Stimulated activated CD8-positive, alpha-beta memory T cell treated with anti-CD3 and anti-CD28 coated beads, Interleukin-4, amount 100 ng/mL, for 48 hours (primary cell): ENCODE results near the gene CNST.
"Not testable (repeated sequence)": the region's sequence is repeated elsewhere in the genome, so short reads cannot be mapped to it uniquely, and the experiment has no call there.

Source experiments
- DNase-seq: peaks from one replicate; pipeline ENCODE4 v3.0.0-alpha.2; 2020

Gene CNST

DNA sequence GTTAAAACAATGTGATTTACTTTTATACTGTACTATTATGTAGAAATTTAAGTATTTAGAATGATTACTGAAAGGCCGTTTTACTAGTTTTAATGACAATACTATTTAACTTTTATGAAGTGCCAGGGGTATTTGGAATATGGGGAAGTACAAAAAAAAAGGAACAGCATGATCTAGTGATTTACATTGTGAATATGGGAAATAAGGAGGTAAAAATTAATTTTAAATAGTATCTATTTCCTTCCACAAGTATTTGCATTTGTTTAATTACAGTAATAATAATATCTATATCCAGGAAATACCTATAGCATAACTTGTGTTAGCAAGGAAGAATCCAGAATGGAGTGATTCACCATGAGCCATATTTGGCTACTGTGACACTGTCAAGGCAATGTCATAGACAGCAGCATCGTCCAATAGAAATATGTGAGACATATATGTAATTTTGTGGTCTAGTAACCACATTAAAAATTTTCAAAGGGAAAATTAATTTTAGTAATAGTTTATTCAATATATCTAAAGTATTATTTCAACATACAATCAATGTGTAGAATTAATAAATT lies 22.0 kb downstream of the CNST start:
- DNase-seq: no peak

DNA sequence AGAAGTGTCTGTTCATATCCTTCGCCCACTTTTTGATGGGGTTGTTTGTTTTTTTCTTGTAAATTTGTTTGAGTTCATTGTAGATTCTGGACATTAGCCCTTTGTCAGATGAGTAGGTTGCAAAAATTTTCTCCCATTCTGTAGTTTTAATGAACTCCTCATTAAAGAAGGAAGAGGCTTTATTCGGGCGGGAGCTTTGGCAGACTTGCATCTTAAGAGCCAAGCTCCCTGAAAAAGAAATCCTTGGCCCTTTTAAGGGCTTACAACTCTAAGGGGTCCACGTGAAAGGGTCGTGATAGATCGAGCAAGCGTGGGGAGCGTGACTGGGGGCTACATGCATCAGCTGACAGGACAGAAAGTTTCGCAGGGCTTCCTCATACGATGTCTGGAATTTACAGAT lies 23.7 kb downstream of the CNST start:
- not testable (repeated sequence) for DNase-seq

DNA sequence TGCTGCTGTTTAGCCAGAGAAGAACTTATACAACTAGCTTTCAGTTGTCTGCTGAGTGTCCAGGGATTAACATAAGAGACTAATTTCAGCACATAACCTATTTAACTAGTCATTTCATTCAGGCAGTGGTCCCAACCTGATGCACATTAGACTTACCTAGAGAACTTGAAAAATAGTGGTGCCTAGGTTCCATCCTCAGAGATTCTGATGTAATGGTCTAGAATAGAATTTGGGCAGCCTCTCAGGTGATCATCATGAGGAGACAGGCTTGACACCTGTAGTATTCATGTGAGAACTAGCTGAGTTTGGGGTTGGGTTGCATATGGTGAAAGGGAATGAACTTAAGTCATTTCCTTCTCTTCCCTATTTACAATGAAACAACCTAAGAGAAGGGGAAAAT lies 24.8 kb downstream of the CNST start:
- DNase-seq: no peak

DNA sequence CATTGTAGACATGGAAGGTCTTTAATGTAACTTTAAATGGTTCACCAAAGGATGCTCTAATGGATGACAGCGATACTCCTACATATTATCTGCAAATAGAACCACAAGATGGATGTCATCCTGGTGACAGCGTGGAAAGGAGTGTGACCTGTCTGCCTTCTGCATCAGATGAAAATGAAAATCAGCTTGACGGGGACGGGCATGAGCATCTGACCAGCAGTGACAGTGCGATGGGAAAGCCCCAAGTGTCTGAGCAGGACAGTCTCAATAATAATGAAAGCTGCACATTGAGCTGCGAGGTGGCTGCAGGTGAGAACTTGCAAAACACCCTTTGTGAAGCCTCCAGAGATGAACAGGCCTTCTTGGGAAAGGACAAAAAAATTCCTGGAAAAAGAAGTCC lies 25.2 kb downstream of the CNST start:
- DNase-seq: peak; percentile 40

DNA sequence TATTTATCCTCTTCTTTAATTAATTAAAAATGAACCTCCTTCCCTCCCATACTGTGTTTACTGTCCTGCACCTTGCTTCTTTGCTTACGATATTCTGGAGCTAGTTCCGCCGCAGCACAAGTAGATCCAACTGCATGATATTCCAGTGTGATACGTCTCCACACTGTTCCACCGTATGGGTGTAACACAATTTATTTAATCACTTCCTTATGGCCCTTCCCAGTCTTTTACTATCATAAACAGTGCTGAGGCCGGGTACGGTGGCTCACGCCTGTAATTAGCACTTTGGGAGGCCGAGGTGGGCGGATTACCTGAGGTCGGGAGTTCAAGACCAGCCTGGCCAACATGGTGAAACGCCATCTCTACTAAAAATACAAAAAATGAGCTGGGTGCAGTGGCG lies 25.7 kb downstream of the CNST start:
- DNase-seq: no peak

DNA sequence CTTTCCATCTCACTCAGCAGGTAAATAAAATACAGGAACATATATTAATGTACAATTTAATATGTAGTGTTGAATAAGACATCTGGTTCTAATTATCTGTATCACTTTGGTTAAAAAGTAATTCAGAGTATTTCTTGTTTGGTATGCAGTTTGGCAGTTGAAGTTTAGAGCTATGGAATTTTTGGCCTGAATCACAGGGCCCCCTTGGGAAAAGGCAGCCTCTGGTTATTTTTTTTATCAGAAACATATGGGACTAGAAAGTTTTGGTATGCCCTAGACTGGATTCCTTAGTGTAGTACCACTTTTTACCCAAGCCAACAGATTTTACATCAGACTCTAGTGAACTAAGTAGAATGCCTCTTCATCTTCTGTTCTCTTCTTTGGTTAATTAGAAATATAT lies 26.4 kb downstream of the CNST start:
- DNase-seq: no peak

DNA sequence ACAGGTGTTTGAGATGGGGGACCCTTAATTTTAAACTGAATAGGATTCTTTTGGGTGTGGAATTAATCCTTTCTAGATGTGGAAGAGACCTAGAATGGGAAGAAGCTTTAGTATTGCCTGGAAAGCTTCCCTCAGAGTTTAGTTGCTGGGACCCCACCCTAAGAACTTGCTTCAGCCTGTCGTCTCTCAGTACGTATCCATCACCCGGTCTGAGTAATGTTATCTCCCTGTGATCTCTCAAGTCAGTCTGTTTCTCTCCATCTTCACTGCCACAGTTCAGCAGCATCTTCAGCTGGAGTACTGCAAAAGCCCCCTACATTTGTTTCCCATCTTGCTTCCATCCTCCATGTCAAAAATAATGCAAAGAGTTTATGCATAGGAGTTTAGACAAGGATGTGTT lies 28.9 kb downstream of the CNST start:
- no peak for DNase-seq

DNA sequence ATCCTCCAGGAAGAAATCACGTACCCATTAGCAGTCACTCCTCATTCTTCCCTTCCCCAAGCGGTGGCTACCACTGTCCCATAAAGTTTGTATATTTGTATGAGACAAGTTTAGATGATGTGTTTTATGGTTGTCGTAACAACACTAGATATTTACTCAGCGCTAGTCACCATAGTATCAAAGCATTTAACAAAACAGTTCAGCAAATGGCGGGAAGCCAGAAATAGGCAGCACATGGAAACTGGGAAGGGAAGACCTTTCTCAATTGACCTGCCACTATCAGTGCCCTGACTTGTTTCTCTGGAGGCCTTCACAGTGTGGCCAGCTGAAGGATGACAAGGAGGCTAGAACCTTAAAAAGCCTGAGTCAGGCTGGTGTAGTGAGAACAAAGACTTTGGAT lies 31.1 kb downstream of the CNST start:
- no peak for DNase-seq

DNA sequence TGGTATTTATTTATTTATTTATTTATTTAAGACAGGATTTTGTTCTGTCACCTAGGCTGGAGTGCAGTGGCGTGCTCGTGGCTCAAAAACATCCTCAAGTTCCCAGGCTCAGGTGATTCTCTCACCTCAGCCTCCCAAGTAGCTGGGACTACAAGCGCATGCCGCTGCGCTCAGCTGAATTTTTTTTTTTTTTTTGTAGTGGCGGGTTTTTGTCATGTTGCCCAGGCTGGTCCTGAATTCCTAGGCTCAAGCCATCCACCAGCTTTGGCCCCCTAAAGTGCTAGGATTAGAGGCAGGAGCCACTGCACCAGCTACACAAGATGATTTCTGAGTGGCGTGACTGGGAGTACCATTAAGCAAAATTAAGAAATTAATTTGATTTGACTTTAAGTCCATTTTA lies 31.7 kb downstream of the CNST start:
- no peak for DNase-seq

DNA sequence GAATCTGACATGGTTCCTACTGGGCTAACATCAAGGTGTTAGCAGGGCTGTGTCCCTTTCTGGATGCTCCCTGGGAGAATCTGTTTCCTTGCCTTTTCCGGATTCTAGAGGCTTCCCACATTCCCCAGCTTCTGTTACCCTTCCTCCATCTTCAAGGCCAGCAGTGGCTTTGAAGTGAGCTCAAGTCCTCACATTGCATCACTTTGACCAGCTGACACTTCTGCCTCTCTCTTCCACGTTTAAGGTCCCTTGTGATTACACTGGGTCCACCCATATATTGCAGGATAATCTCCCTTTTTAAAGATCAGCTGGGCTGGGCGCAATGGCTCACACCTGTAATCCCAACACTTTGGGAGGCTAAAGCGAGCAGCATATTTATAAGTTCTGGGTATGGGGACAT lies 33.1 kb downstream of the CNST start:
- no peak for DNase-seq

DNA sequence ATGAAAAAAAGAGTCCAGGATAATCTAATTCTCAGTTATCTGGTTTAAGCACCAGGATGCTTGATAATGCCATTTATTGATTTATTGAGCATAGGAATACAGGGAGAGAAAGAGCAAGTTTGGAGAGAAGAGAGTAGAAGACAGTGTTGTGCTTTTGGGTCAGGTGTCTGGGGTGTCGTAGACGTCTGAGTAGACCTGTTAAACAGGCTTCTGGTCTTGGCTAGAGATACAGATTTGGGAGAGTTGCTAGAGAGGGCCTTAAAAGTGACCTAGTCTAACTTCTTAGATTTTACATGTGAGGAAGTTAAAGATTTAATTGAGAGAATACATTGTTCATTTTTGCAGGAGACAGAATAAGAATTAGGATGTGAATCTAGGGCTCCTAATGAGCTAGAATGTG lies 34.3 kb downstream of the CNST start:
- DNase-seq: no peak

DNA sequence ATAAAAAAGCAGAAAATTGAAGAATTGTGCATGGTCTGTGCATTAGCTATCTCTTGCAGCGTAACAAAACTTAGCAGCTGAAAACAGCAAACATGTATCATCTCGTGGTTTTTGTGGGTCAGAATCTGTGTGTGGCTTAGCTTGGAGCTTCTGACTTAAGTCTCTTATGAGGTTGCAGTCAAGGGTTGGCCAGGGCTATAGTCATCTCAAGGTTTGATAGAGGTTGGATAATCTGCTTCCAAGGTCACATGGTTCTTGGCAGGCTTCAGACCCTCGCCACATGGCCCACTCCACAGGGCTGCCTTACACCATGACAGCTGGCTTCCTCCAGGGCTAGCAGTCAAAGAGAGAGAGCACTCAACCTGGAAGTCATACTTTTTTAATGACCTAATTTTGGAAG lies 35.9 kb downstream of the CNST start:
- peak; percentile 33 for DNase-seq

DNA sequence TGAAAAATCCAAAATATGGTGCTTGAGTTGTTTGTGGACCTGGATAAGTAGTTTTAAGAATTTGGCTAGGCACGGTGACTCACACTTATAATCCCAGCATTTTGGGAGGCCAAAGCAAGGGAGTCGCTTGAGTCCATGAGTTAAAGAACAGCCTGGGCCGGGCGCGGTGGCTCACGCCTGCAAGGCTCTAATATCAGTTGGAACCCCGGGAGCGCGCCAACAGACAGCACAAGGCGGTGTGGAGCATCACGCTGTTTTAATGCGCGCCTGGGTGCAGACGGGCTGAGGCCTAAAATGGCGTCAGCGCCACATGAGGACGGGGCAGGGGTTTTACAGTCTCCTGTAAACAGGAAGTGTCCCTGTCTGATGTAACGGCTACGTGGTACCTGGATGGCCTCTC lies 39.0 kb downstream of the CNST start:
- not testable (repeated sequence) for DNase-seq

DNA sequence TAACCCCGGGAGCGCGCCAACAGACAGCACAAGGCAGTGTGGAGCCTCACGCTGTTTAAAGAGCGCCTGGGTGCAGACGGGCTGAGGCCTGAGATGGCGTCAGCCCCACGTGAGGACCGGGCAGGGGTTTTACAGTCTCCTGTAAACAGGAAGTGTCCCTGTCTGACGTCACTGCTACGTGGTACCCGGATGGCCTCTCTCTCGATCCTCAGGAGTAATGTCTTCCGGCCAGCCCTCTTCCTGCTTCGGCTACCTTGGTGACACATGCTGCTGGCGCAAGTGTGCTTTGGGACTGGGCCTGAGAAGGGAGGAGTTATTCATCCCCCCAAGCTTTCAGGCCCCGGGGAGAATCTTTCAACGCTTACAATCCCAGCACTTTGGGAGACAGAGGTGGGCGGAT lies 41.2 kb downstream of the CNST start:
- no peak for DNase-seq

DNA sequence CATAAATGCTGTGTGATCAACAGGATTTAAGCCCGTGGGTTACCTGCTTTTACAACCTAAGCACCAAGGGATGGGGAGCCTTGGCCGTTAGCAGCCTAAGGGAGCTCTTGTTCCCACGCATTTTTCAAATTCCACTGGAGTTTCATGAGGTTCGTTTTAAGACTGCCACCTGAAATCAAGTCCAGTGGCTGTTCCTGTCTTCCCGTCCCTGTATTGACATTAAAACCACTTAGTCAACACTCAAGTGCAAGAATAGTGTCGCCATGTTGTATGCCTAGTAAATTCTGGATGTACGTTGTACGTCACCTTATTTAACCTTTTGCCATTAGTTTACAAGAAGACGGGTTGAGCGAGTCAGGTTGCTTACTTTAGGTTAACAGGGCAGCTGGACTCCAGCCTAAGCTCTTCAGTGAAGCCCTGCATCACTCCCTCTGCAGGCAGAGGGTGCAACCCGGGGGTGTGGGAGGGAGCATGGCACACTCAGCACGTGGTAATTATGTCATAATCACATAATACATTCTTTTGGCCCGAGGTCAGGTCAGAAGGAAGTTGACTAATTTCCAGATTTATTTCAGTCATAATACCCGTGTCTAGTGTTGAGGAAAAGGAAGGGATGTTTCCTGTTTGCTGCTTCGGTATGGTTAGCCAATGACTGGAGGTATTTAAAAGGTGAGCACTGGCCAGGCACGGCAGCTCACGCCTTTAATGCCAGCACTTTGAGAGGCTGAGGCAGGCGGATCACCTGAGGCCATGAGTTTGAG lies 42.5 kb downstream of the CNST start:
- peak; percentile 42 for DNase-seq

DNA sequence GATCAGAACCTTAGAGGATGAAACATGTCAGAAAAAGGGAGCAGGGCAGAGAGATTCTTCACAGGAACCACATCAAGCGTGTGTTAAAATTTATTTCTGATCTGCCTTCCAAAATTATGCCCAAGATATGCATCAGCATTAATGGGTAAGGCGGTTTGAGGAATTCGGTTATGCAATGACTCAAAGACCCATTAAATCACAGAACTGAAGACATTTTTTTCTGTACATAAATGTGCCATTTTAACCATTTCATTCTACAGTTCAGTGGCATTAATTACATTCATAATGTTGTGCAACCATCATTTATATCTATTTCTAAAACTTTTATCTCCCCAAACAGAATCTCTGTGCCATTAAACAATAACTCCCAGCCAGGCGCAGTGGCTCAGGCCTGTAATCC lies 43.4 kb downstream of the CNST start:
- DNase-seq: no peak

DNA sequence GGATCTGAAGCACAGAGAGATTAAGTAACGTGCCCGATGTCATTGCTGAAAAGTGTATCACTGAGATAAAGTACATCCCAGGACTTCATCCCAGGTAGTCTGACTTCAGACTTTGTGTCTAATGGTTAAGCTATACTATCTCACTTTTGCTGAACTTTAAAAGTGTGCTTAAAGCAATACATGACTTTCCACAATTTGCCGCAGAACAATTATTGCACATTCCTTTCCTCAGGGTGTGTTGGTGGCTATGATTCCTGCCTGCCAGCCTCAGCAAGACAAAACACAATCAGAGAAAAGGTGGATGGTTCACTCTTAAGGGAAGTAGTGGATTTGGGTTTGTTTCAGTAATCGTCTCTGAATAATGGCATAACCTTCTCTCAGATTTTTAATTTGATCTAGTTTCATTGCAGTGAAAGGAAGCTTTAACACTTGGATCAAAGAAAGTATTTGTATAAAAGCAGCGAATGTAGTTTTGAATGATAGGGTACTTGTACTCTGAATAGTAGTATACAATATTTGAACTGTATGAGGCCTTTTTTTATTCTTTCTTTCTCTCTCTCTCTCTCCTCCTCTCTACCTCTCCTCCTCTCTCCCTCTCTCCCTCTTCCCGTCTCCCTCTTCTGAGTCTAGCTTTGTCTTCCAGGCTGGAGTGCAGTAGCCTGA lies 47.0 kb downstream of the CNST start:
- DNase-seq: no peak

DNA sequence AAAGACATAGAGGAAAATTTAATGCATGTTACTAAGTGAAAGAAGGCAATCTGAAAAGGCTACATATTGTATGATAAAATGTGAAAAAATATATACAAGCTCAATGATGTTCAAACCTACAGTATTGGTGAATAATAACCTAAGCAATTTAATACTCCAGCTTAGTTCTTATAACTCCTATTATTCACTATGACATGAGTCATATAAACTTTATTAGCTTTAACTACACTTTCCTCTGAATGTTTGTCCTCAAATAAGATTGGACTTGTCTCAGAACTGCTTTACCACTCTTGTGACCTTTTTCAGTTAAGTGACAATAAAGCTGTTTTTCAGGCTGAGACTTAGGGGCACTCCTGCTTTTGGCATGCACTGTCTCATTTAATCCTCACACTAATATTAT lies 50.9 kb downstream of the CNST start:
- no peak for DNase-seq

DNA sequence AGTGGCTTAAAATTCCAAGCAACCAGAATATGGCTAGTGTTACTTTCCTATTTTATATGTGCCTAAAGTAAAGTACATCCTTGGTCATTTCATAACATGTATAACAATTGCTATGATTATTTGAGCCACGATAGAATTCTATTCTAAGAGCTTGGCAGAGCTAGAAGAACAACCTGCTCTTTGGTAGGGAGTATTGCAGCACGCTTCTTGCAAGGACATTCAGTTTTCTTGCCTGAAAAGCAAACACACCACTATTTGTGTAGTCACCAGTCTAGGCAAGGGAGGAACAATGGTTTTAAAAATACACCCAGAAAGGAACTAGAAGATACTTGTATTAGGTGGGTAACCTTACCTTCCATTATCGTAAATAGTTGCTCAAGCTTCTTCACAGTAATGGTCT lies 51.5 kb downstream of the CNST start:
- DNase-seq: no peak

DNA sequence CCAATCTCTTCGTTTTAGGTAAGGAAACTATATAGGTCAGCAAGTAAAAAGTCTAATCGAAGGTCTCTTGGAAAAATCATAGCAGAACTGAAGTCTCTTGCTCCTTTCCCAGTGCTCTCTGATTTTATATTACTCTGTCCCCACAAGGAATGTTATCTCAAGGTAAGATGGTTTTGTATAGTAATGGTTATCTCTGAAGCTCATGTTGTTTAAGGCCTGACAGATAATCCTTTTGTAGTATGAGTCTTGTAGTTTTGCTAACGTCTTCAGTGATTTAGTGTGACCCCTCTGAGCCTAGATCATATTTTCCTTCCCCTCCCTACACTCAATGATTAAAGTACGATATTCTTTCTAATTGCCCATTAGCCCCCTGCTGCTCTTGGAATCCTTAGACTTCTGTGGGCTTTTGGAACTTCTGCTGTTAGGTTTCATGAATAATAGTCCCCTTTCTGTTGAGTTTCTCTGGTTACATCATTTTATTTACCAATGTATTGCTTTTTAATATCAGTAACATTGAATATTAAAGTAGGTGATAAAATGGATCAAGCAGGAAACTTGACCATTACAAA lies 52.1 kb downstream of the CNST start:
- no peak for DNase-seq

DNA sequence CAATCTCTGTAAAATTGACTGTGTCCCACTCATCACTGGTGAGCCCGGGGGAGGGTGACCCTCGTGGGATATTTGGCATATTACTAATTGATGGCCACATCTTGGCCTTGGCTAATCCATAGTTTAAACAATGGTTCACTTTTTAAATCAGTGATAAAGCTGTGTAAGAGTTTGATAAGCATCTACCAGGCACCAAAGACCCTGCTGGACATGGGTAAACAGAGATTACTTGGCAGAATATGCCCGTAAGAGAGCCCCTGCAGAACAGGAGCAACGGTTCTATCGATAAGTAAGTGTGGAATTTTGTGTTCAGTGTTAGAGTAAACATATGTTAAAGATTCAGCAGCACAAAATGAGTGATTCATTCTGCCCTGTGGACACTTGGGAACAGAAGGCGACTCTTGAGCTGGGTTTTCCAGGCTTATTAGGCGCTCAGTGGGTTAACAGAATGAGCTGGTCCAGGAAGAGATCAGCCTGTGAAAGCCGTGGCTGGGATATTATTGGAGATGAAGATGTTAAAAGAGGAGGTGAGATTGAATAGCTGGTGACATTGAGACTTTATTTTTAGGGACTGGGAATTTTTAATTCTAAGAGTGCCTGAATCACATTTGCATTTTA lies 55.9 kb downstream of the CNST start:
- DNase-seq: no peak

DNA sequence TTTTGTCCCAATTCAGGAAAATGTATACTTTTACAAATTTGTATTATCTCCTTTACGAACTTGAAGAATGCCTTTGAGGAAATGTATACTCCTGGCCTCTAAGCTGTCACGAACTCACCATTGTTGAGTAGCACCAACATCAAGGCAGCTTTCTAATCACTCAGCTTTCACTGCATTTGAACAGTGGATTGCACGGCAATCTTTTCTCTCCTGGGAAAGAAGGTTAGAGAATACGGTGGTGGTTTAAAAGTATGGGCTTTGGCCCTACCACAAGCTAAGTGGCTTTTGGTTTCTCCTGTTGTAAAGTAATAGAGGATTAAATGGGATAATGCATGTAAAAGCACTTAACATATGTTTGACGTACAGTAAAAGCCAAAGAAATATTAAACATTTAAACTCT lies 57.8 kb downstream of the CNST start:
- DNase-seq: no peak

DNA sequence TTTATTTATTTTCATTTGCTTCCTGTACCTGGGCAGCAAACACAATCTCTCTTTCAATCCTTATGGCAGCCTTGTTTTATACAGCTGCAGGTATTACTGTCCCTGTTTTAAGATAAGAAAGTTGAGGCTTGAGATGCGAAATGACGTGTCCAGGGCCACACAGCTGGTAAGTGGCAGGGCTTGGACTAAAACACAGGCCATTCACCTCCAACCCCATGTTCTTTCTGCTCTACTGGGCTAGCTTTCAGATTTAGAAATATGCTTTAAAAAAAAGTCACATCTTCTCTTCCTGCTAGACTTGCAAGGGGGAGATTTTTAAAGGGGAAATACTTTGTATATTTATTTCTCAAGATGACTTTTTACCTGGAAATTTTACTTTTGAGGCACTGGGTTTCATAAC lies 62.8 kb downstream of the CNST start:
- no peak for DNase-seq

DNA sequence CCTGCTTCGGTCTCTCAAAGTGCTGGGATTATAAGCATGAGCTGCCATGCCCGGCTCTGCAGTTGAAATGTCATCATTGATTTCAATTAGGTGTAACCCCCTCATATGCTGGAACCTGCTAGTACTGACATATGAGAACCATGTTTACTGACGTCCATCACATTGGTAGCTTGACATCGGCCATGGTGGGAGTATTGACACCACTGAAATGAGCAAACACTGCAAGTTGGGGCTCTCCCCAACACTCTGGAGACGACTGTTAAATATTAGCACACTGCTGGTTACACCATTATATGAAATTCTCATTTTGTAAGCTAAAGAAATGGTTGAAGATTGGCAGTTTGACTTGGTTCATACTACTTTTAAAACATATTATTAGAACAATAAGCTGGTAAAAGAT lies 63.7 kb downstream of the CNST start:
- DNase-seq: no peak
